Left ventricle myocardium inferior (tissue), 1 donor: ENCODE measurements around the gene IRF5. TPM values are rescaled to one million over a fixed set of nuclear protein-coding genes. Genes with fewer than 3 reads are reported as not detected.

Source experiments
- DNase-seq: peaks from one replicate; pipeline ENCODE4 v3.0.0-alpha.2; 2020
- H3K27ac ChIP-seq: fragments of 200-600 bp; replicated peaks from 2 replicates; pipeline ENCODE4 v1.8.0; 2021
- H3K27me3 ChIP-seq: fragments of 200-600 bp; 2 replicates; pipeline ENCODE4 v1.8.0; 2021; ENCODE audit warnings: low read depth
- H3K36me3 ChIP-seq: fragments of 200-600 bp; 2 replicates; pipeline ENCODE4 v1.8.0; 2021
- H3K4me1 ChIP-seq: fragments of 200-600 bp; 2 replicates; pipeline ENCODE4 v1.8.0; 2021
- H3K4me3 ChIP-seq: fragments of 200-600 bp; 2 replicates; pipeline ENCODE4 v1.8.0; 2021; ENCODE audit warnings: mild to moderate bottlenecking, moderate library complexity
- H3K9me3 ChIP-seq: fragments of 200-600 bp; replicated peaks from 2 replicates; pipeline ENCODE4 v1.8.0; 2021
- intact Hi-C: fragments of 100-400 bp; cut with micrococcal nuclease; formaldehyde crosslinking; loops from one replicate; pipeline ENCODE4 v1.11.0; 2022
- total RNA-seq: library from RNA; stranded (reverse); fragmentation: NEBNext Ultra II Directional; extraction: Animal tissue kit (Norgen Biotek cat#: 25700); gene quantifications from one replicate; pipeline ENCODE4 v1.2.1, GENCODE V29; 2021
- TF ChIP-seq, protein P1 (sequence below): fragments of 200-600 bp; IDR thresholded peaks from 2 replicates; pipeline ENCODE4 v1.8.0; 2021; ENCODE audit warnings: antibody characterized with exemption, mild to moderate bottlenecking, borderline replicate concordance
- donor health status: DM: no; HTN: yes; CAD: no; lungs with severe emphysema.

Gene IRF5
- total RNA-seq, 1 donor from 2014 or later, result 2.2 TPM

DNA sequence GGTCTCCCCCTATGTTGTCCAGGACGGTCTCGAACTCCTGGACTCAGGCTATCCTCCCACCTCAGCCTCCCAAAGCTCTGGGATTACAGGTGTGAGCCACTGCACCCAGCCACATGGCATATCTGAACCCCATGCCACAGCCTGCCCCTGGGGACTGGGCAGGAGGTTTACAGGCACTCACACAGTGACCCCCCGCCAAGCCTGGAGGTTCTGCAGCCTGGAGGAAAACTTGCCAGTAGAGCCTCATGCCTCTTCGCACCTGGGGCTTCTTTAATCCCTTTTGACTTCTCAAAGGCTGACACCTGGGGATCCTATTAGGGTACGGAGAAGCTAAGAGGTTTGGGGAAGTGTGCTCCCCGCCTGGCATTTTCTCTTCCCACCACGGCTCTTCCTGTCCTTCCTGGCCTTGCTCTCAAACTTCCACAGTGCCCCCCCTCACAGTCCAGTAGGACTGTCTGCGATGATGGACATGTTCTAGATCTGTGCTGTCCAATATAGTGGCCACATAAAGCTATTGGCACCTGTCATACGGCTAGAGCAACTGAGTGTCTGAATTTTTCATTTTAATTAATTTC, 15.8 kb upstream of the IRF5 start:
- intact Hi-C loops, result no loop called here
- DNase-seq, result no peak
- Histone ChIP-seq H3K27me3 (peaks cover 74% of the 10 kb centered on the region), H3K9me3 (no peaks in the 10 kb centered on the region), H3K4me1 (no peaks in the 10 kb centered on the region), H3K36me3 (no peaks in the 10 kb centered on the region), H3K27ac (no peak overlapping the region), H3K4me3 (no peak overlapping the region)
- TF ChIP-seq, protein P1, sequence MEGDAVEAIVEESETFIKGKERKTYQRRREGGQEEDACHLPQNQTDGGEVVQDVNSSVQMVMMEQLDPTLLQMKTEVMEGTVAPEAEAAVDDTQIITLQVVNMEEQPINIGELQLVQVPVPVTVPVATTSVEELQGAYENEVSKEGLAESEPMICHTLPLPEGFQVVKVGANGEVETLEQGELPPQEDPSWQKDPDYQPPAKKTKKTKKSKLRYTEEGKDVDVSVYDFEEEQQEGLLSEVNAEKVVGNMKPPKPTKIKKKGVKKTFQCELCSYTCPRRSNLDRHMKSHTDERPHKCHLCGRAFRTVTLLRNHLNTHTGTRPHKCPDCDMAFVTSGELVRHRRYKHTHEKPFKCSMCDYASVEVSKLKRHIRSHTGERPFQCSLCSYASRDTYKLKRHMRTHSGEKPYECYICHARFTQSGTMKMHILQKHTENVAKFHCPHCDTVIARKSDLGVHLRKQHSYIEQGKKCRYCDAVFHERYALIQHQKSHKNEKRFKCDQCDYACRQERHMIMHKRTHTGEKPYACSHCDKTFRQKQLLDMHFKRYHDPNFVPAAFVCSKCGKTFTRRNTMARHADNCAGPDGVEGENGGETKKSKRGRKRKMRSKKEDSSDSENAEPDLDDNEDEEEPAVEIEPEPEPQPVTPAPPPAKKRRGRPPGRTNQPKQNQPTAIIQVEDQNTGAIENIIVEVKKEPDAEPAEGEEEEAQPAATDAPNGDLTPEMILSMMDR, result no peak

DNA sequence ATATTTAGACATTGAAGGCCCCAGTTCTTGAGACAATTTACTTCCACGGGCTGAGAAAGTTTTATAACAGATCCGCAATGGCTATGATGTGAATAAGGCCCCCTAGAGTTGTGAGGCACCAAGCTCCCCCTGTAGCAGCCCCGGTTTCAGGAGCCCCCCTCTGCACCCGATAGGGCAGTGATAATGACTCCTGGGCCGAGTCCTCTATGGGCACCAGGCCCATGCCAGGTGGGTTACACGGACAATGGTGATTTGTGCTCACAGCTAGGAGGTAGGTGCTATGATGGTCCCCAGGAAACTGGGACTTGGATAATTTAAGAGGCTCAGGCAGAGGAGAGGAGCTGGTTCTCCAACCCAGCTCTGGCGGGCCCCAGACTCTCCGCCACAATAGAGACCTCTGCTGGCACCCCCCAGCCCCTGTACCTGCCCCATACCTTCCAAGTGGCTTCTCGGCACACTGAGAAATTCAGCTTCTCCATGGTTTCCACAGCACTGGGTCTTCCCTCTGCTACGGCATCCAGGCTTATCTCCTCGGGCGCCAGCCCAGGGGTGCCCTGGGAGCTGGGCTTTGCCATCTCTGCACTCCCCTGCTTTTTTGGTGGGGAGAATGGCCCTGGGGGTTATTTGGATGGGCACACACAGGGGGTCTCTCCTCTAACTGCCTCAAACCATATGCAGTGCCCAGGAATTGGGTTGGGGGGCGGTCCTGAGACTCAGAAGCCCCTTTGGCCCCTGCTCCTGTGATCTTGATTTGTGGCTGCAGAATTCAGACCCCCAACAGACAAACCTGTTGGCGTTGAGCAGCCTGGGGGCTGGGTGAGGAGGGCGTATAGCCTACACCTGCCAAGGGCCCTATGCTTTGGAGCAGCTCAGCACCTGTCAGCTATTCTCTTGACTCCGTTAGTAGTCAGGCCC, 15.0 kb upstream of the IRF5 start:
- TF ChIP-seq, protein P1, result no peak
- peaks cover 77% of the 10 kb centered on the region for H3K27me3 ChIP-seq
- H3K27ac ChIP-seq, result no peak overlapping the region
- H3K4me1 ChIP-seq, result no peaks in the 10 kb centered on the region
- H3K36me3 ChIP-seq, result no peaks in the 10 kb centered on the region
- no peak for DNase-seq
- intact Hi-C loops, result no loop called here
- H3K9me3 ChIP-seq, result no peaks in the 10 kb centered on the region
- no peak overlapping the region for H3K4me3 ChIP-seq

DNA sequence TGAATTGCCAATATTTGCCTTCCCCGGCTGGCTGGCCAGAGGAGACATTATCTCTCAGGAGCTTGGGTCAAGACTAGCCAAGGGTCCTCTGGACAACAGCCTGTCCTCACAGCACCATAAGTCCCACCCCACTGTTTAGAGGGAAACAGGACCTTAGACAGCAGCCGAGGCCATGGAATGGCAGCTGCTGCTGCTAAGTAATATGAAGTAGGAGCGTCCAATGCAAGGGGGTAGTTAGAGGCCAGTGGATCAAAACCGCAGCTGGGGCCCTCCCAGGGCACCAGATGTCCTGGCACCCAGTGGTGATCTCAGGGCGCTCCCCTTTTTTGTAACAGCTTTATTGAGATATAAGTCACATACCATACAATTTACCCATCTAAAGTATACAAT, 14.3 kb upstream of the IRF5 start:
- Histone ChIP-seq H3K27me3 (peaks cover 77% of the 10 kb centered on the region), H3K9me3 (no peaks in the 10 kb centered on the region), H3K4me3 (no peak overlapping the region), H3K36me3 (no peaks in the 10 kb centered on the region), H3K27ac (no peak overlapping the region), H3K4me1 (no peaks in the 10 kb centered on the region)
- TF ChIP-seq, protein P1, result no peak
- intact Hi-C loops, result no loop called here
- DNase-seq, result no peak

DNA sequence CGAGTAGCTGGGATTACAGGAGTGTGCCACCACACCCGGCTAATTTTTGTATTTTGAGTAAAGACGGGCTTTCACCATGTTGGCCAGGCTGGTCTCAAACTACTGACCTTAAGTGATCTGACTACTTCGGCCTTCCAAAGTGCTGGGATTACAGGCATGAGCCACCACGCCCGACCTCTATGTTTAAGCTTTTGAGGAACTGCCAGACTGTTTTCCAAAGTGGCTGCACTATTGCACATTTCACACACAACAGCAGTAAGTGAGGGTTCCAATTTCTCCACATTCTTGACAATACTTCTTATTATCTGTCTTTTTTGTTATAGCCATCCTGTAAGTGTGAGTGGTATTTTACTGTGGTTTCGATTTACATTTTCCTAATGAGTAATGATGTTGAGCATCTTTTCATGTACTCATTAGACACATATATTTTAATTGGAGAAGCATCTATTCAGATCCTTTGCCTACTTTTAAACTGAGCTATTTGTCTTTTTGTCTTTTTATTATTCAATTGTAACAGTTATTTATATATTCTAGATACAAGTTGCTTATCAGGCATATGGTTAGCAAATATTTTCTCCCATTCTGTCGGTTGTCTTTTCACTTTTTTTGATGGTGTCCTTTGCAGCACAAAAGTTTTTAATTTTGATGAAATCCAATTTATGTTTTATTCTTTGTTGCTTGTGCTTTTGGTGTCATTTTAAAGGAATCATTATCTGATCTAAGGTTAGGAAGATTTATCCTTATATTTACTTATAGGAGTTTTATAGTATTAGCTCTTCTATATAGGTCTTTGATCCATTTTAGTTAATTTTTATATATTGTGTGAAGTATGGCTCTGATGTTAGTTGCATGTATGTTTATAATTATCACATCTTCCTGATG, 12.8 kb upstream of the IRF5 start:
- TF ChIP-seq, protein P1, result no peak
- Histone ChIP-seq H3K27me3 (peaks cover 77% of the 10 kb centered on the region), H3K4me3 (no peak overlapping the region)

DNA sequence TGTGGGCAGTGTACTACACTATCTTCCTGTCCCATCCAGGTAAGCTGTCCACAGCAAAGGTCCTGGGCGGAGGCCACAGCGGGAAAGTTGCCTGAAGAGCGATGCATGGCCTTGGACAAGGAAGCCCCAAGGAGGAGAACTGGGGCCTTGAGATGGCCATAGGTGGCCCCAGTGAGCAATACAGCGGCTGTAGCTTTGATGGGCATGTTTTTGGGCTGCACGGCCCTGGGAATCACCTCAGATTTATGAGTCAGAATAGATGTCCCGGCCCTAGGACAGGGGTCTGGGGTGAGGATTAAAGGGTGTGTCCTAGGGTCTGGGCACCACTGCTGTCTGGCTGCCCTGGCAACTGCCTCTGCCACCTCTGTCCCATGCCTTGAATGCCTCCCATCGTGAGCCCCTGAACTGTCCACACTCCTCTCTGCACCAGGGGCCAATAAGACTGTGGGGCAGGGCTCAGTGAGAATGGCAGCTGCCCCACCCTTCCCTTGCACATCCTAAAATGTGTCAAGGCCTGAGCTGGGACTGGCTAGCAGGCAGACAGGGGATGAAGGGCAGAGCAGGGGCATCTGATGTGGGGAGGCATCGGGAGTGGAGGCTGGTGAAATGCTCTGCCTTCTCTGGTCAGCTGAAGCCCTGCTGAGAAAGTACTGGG, 9.4 kb upstream of the IRF5 start:
- H3K36me3 ChIP-seq, result no peaks in the 10 kb centered on the region
- no peak for DNase-seq
- peaks cover 72% of the 10 kb centered on the region for H3K27me3 ChIP-seq
- H3K27ac ChIP-seq, result no peak overlapping the region
- intact Hi-C loops, result no loop called here
- TF ChIP-seq, protein P1, result no peak
- H3K4me1 ChIP-seq, result no peaks in the 10 kb centered on the region
- no peaks in the 10 kb centered on the region for H3K9me3 ChIP-seq
- H3K4me3 ChIP-seq, result no peak overlapping the region

More for the DNA sequence above, 12.8 kb upstream of the IRF5 start:
- H3K27ac ChIP-seq, result no peak overlapping the region
- intact Hi-C loops, result no loop called here
- no peaks in the 10 kb centered on the region for H3K9me3 ChIP-seq
- H3K4me1 ChIP-seq, result no peaks in the 10 kb centered on the region
- DNase-seq, result no peak
- H3K36me3 ChIP-seq, result no peaks in the 10 kb centered on the region
